Endothelial cell of umbilical vein (primary cell): ENCODE measurements around the gene TSSK6. TPM values are rescaled to one million over a fixed set of nuclear protein-coding genes. Genes with fewer than 3 reads are reported as not detected.

Source experiments
- BruUV-seq: library from RNA; stranded (reverse); fragments of 400-500 nt; replicated peaks from 2 replicates; lab custom pipeline; 2021; lab: Mats Ljungman, UMichigan
- CTCF ChIA-PET: fragments of 300-600, 350-600 bp; sonication (Branson Sonifier 250); formaldehyde crosslinking; loops from one replicate; lab custom pipeline; 2021; ENCODE audit warnings: antibody characterized with exemption, inconsistent platforms; lab: Charles Lee
- POLR2A ChIA-PET: fragments of 300-600, 350-600 bp; sonication (Branson Sonifier 250); formaldehyde crosslinking; loops from one replicate; lab custom pipeline; 2021; ENCODE audit warnings: antibody characterized with exemption, inconsistent platforms; lab: Charles Lee
- DNase-seq: peaks from one replicate; pipeline ENCODE4 v3.0.0-alpha.2; 2011; ENCODE audit warnings: low read depth, low spot score
- FAIRE-seq: peaks from 2 replicates; lab custom pipeline; 2011; peaks lifted over from hg19 to GRCh38; lab: Jason Lieb, UNC
- H2AFZ ChIP-seq: 2 replicates; pipeline ENCODE4 v1.6.0; 2012; ENCODE audit warnings: low read depth, low read length, control low read depth, inconsistent platforms
- H3K27ac ChIP-seq: 2 replicates; pipeline ENCODE4 v1.5.1; 2011; ENCODE audit warnings: low read depth, mild to moderate bottlenecking, control low read depth, low read length, moderate library complexity; ENCODE audit not compliant: insufficient read depth
- H3K27me3 ChIP-seq, 2 experiments: 2 replicates each; pipeline versions ENCODE4 v1.6.0 to v1.6.1; 2011; ENCODE audit warnings: low read length in 2 of 2, mixed read lengths in 1 of 2; ENCODE audit not compliant: control insufficient read depth in 2 of 2, insufficient read depth in 2 of 2
- H3K36me3 ChIP-seq, 2 experiments: 2 replicates in 1 of 2; 3 replicates in 1 of 2; pipeline ENCODE4 v1.5.1; 2011; ENCODE audit warnings: low read length in 2 of 2, mild to moderate bottlenecking in 1 of 2, moderate library complexity in 1 of 2; ENCODE audit not compliant: control insufficient read depth in 2 of 2, insufficient read depth in 2 of 2; ENCODE audit errors: extremely low read depth in 1 of 2
- H3K4me1 ChIP-seq: 3 replicates; pipeline ENCODE4 v1.5.1; 2011; ENCODE audit warnings: mild to moderate bottlenecking, low read length; ENCODE audit not compliant: control insufficient read depth, insufficient read depth; ENCODE audit errors: extremely low read depth
- H3K4me2 ChIP-seq: 2 replicates; pipeline ENCODE4 v1.6.1; 2011; ENCODE audit warnings: low read length, control low read depth, mixed read lengths; ENCODE audit not compliant: insufficient read depth
- H3K4me3 ChIP-seq, 3 experiments: fragments of 200-600 bp in 1 of 3; sonication (generic), shearing (Covaris generic) in 1 of 3; replicated peaks in 1 of 3; 2 replicates each; pipeline ENCODE4 v1.5.1; 2011 to 2016; ENCODE audit warnings: control low read depth in 3 of 3, low read length in 3 of 3, mild to moderate bottlenecking in 2 of 3, inconsistent platforms in 1 of 3, low read depth in 1 of 3, moderate library complexity in 1 of 3; ENCODE audit not compliant: insufficient read depth in 1 of 3
- H3K79me2 ChIP-seq: 2 replicates; pipeline ENCODE4 v1.6.0; 2012; ENCODE audit warnings: low read length, inconsistent platforms; ENCODE audit not compliant: control insufficient read depth, insufficient read depth
- H3K9ac ChIP-seq: replicated peaks from 2 replicates; pipeline ENCODE3; 2011; ENCODE audit warnings: low read length, control low read depth; ENCODE audit not compliant: insufficient read depth; ENCODE audit errors: extremely low read depth
- H3K9me1 ChIP-seq: replicated peaks from 3 replicates; pipeline ENCODE4 v1.6.0; 2011; ENCODE audit warnings: mild to moderate bottlenecking, low read length; ENCODE audit not compliant: control insufficient read depth, insufficient read depth; ENCODE audit errors: extremely low read depth
- H3K9me3 ChIP-seq: replicated peaks from 2 replicates; pipeline ENCODE4 v1.5.1; 2012; ENCODE audit warnings: low read length, inconsistent platforms; ENCODE audit not compliant: control insufficient read depth, insufficient read depth
- H4K20me1 ChIP-seq: replicated peaks from 2 replicates; pipeline ENCODE3; 2011; ENCODE audit warnings: mild to moderate bottlenecking, low read length; ENCODE audit not compliant: control insufficient read depth, insufficient read depth; ENCODE audit errors: extremely low read depth
- CTCF ChIP-seq, 2 donors: IDR thresholded peaks; 1 replicate in 1 of 2; 2 replicates in 1 of 2; pipeline ENCODE4 v1.5.1; 2011; ENCODE audit warnings: low read length in 2 of 2, mild to moderate bottlenecking in 2 of 2, moderate library complexity in 2 of 2, control low read depth in 1 of 2, inconsistent platforms in 1 of 2, low read depth in 1 of 2; ENCODE audit not compliant: insufficient read depth in 1 of 2; ENCODE audit errors: extremely low read depth in 1 of 2
- EZH2 ChIP-seq: IDR thresholded peaks from 2 replicates; pipeline ENCODE4 v1.6.1; 2012; ENCODE audit warnings: borderline replicate concordance, low read depth, mild to moderate bottlenecking, moderate library complexity, low read length, inconsistent platforms; ENCODE audit not compliant: severe bottlenecking
- FOS ChIP-seq: IDR thresholded peaks from 2 replicates; pipeline ENCODE4 v1.6.1; 2011; ENCODE audit warnings: mild to moderate bottlenecking, low read length, moderate library complexity, borderline replicate concordance; ENCODE audit not compliant: insufficient read depth
- GATA2 ChIP-seq: IDR thresholded peaks from 2 replicates; pipeline ENCODE4 v1.7.0; 2011; ENCODE audit warnings: low read depth, mild to moderate bottlenecking, moderate library complexity, mixed read lengths, low read length; ENCODE audit not compliant: insufficient read length, insufficient read depth
- JUN ChIP-seq: IDR thresholded peaks from 2 replicates; pipeline ENCODE4 v1.6.1; 2011; ENCODE audit warnings: borderline replicate concordance, low read depth; ENCODE audit not compliant: insufficient read length, insufficient read depth
- MAX ChIP-seq: IDR thresholded peaks from 2 replicates; pipeline ENCODE4 v1.6.1; 2011; ENCODE audit not compliant: insufficient read depth, insufficient read length
- MYC ChIP-seq: IDR thresholded peaks from one replicate; pipeline ENCODE4 v1.6.1; 2011; ENCODE audit warnings: mild to moderate bottlenecking, low read depth, low read length
- POLR2A ChIP-seq: IDR thresholded peaks from 2 replicates; pipeline ENCODE4 v1.6.1; 2012; ENCODE audit warnings: low read depth, mild to moderate bottlenecking, control low read depth, low read length
- POLR2AphosphoS5 ChIP-seq: IDR thresholded peaks from 2 replicates; pipeline ENCODE4 v1.6.1; 2012; ENCODE audit warnings: low read depth, mild to moderate bottlenecking, control low read depth, low read length, moderate library complexity; ENCODE audit not compliant: insufficient read depth
- dilution Hi-C: fragments of 300-500 bp; cut with MboI; formaldehyde crosslinking; loops from one replicate; pipeline ENCODE4 v1.15.0; 2019; ENCODE audit warnings: low sequenced_read_pairs; ENCODE audit not compliant: extremely low pct_ligation_motif_present
- intact Hi-C: fragments of 100-400 bp; cut with micrococcal nuclease; formaldehyde crosslinking; loops from one replicate; pipeline ENCODE4 v1.10.0; 2022
- polyA plus RNA-seq, 4 experiments: library from polyadenylated mRNA; depleted of rRNA in 3 of 4; stranded (reverse) in 3 of 4; unstranded in 1 of 4; fragments of >200 nt; gene quantifications; 2 replicates each; pipeline versions ENCODE4 v1.2.1 to v1.2.3, GENCODE V29; 2011 to 2012; ENCODE audit warnings: missing spikeins in 1 of 4
- total RNA-seq: library from RNA; stranded (reverse); gene quantifications from 2 replicates; pipeline ENCODE4 v1.2.3, GENCODE V29; 2021

TSSK6 gene
- total and polyA plus RNA-seq, 2 donors (not counting 3 experiments of a cell fraction or from before 2014, with no cell fraction given): 0.76 to 0.82 TPM

- peaks cover 2 to 47% of the 10 kb centered on the region in 2 experiments for H3K36me3 ChIP-seq
- no peak for TF ChIP-seq MYC
- no peak for TF ChIP-seq JUN
- no peak for TF ChIP-seq GATA2
- TF ChIP-seq FOS: no peak
- TF ChIP-seq CTCF (IDR thresholded peaks at IDR 0.05; ENCODE audit: extremely low read depth in 1 of 2, insufficient read depth in 1 of 2, low read depth in 1 of 2, low read length in 2 of 2): no peak
- no peak for TF ChIP-seq MAX
- TF ChIP-seq POLR2A: no peak
- TF ChIP-seq EZH2: no peak
- TF ChIP-seq POLR2AphosphoS5: no peak
- no peak overlapping the region for H3K27ac ChIP-seq
- intact Hi-C loops (no loop called here), dilution Hi-C loops (no loop called here)
- H4K20me1 ChIP-seq: no peaks in the 10 kb centered on the region
- no peak for FAIRE-seq
- no peak overlapping the region for H3K4me3 ChIP-seq
- H2AFZ ChIP-seq: no peak overlapping the region
- no peaks in the 10 kb centered on the region for H3K9me1 ChIP-seq
- no TSS peak for BruUV-seq
- POLR2A ChIA-PET: no interaction called here
- no peak overlapping the region for H3K4me2 ChIP-seq
- DNase-seq: no peak
- peaks cover 12% of the 10 kb centered on the region for H3K4me1 ChIP-seq
- H3K79me2 ChIP-seq: peaks cover 38% of the 10 kb centered on the region
- H3K9me3 ChIP-seq: no peaks in the 10 kb centered on the region
- H3K27me3 ChIP-seq: no peaks in the 10 kb centered on the region
- H3K9ac ChIP-seq: no peak overlapping the region
- CTCF ChIA-PET: no interaction called here
These were observed 21.4 kb downstream of the TSSK6 start for GRCh38 chr19:19493841-19494546.
